Measurements from ENCODE around the gene HRH2.

GRCh38 chr5:175642998-175643397 lies 14.9 kb upstream of the HRH2 start:
- TF ChIP-seq TEAD4 (CRISPR knock-in tag; IDR thresholded peaks at IDR 0.05) (no peak), ZNF232 (CRISPR knock-in tag; IDR thresholded peaks at IDR 0.05) (no peak), AFF4 (CRISPR knock-in tag; IDR thresholded peaks at IDR 0.05; ENCODE audit: borderline replicate concordance) (no peak), MAX (CRISPR knock-in tag; IDR thresholded peaks at IDR 0.05) (no peak), STAT6 (CRISPR knock-in tag; conservative IDR thresholded peaks at IDR 0.05; ENCODE audit: low read depth) (no peak), CBFB (CRISPR knock-in tag; IDR thresholded peaks at IDR 0.05; ENCODE audit: low read depth) (no peak), ERG (CRISPR knock-in tag; IDR thresholded peaks at IDR 0.05) (no peak)

Measured in WTC11 (cell line).